GM23338 (cell line): ENCODE data around the gene JAKMIP1. TPM values are rescaled to one million over a fixed set of nuclear protein-coding genes. Genes with fewer than 3 reads are reported as not detected.

Experiments used
- ATAC-seq: fragments of 200-7000 bp; cut with Tn5 transposase; 3 replicates; pipeline ENCODE4 v1.9.1; 2020
- DNase-seq: peaks from one replicate; pipeline ENCODE4 v3.0.0-alpha.2; 2015; ENCODE audit warnings: low spot score
- H2AFZ ChIP-seq: fragments of 200-600 bp; sonication (generic); 2 replicates; pipeline ENCODE4 v1.8.0; 2016; ENCODE audit warnings: antibody characterized with exemption, mild to moderate bottlenecking, moderate library complexity
- H3F3A ChIP-seq: fragments of 200-600 bp; sonication (generic); replicated peaks from 2 replicates; pipeline ENCODE4 v1.8.0; 2017; ENCODE audit warnings: antibody characterized with exemption, mixed run types, low read depth
- H3K27ac ChIP-seq: fragments of 200-600 bp; sonication (generic); 2 replicates; pipeline ENCODE4 v1.6.1; 2016; ENCODE audit warnings: low read depth
- H3K27me3 ChIP-seq: fragments of 200-600 bp; sonication (generic); 2 replicates; pipeline ENCODE4 v1.8.0; 2016; ENCODE audit warnings: mild to moderate bottlenecking, mixed run types, moderate library complexity; ENCODE audit not compliant: insufficient read depth
- H3K36me3 ChIP-seq: fragments of 200-600 bp; sonication (generic); 2 replicates; pipeline ENCODE4 v1.8.0; 2016; ENCODE audit warnings: mild to moderate bottlenecking; ENCODE audit not compliant: insufficient read depth
- H3K4me1 ChIP-seq: fragments of 200-600 bp; sonication (generic); 2 replicates; pipeline ENCODE4 v1.8.0; 2016; ENCODE audit warnings: mild to moderate bottlenecking, moderate library complexity; ENCODE audit not compliant: insufficient read depth
- H3K4me2 ChIP-seq: fragments of 200-600 bp; sonication (generic); 2 replicates; pipeline ENCODE4 v1.7.1; 2017; ENCODE audit warnings: mixed run types
- H3K4me3 ChIP-seq: fragments of 200-600 bp; sonication (generic); 2 replicates; pipeline ENCODE4 v1.6.1; 2016; ENCODE audit warnings: mixed run types
- H3K79me2 ChIP-seq: fragments of 200-600 bp; sonication (generic); replicated peaks from 2 replicates; pipeline ENCODE4 v1.8.0; 2017; ENCODE audit warnings: mild to moderate bottlenecking; ENCODE audit not compliant: insufficient read depth
- H3K9me2 ChIP-seq: fragments of 200-600 bp; sonication (generic); 2 replicates; pipeline ENCODE4 v1.8.0; 2017; ENCODE audit not compliant: insufficient read depth
- H4K20me1 ChIP-seq: fragments of 200-600 bp; sonication (generic); replicated peaks from 2 replicates; pipeline ENCODE4 v1.8.0; 2017; ENCODE audit warnings: mild to moderate bottlenecking; ENCODE audit not compliant: insufficient read depth
- H3K27ac Mint-ChIP-seq: 2 replicates; pipeline ENCODE4 v1.8.0; 2020; ENCODE audit warnings: inconsistent platforms, mild to moderate bottlenecking, moderate library complexity, mixed read lengths
- H3K27me3 Mint-ChIP-seq: 3 replicates; pipeline ENCODE4 v1.8.0; 2022; ENCODE audit warnings: low read depth, mild to moderate bottlenecking, moderate library complexity, mixed read lengths, inconsistent platforms; ENCODE audit not compliant: insufficient read depth, poor library complexity
- H3K36me3 Mint-ChIP-seq: 3 replicates; pipeline ENCODE4 v1.8.0; 2021; ENCODE audit warnings: low read depth, mild to moderate bottlenecking, inconsistent platforms, moderate library complexity, mixed read lengths
- H3K4me1 Mint-ChIP-seq: 3 replicates; pipeline ENCODE4 v1.8.0; 2020; ENCODE audit warnings: mild to moderate bottlenecking, inconsistent platforms, mixed read lengths
- H3K4me3 Mint-ChIP-seq: 3 replicates; pipeline ENCODE4 v1.8.0; 2021; ENCODE audit warnings: moderate library complexity, mild to moderate bottlenecking, inconsistent platforms, mixed read lengths
- H3K9me3 Mint-ChIP-seq: 3 replicates; pipeline ENCODE4 v1.8.0; 2020; ENCODE audit warnings: moderate library complexity, mild to moderate bottlenecking, inconsistent platforms, mixed read lengths
- CREB1 ChIP-seq: fragments of 250-450 bp; sonication (Bioruptor Pico); IDR thresholded peaks from 2 replicates; pipeline ENCODE4 v1.5.0; 2020; ENCODE audit warnings: low read depth, mild to moderate bottlenecking, moderate library complexity
- CTCF ChIP-seq, 2 experiments: fragments of 200-600 bp in 1 of 2; sonication (generic) in 1 of 2; conservative IDR thresholded peaks; 2 replicates each; pipeline versions ENCODE4 v1.5.1 to v1.6.1; 2016 to 2017; ENCODE audit warnings: antibody characterized with exemption in 2 of 2, low read depth in 2 of 2, mild to moderate bottlenecking in 2 of 2, moderate library complexity in 1 of 2
- ETS1 ChIP-seq: IDR thresholded peaks from 2 replicates; pipeline ENCODE4 v1.6.1; 2016; ENCODE audit warnings: antibody characterized with exemption
- EZH2 ChIP-seq: fragments of 200-600 bp; sonication (generic); IDR thresholded peaks from one replicate; pipeline ENCODE4 v1.8.0; 2017; ENCODE audit warnings: antibody characterized with exemption, mild to moderate bottlenecking, low read depth; ENCODE audit not compliant: unreplicated experiment
- EZH2phosphoT487 ChIP-seq: fragments of 200-600 bp; sonication (generic); IDR thresholded peaks from one replicate; pipeline ENCODE4 v1.8.1; 2018; ENCODE audit warnings: antibody characterized with exemption; ENCODE audit not compliant: unreplicated experiment
- JUNB ChIP-seq: IDR thresholded peaks from one replicate; pipeline ENCODE4 v1.6.1; 2016; ENCODE audit warnings: antibody characterized with exemption; ENCODE audit not compliant: unreplicated experiment
- NANOG ChIP-seq: IDR thresholded peaks from 2 replicates; pipeline ENCODE4 v1.6.1; 2016; ENCODE audit warnings: antibody characterized with exemption, borderline replicate concordance
- POLR2AphosphoS5 ChIP-seq: IDR thresholded peaks from 2 replicates; pipeline ENCODE4 v1.6.1; 2016; ENCODE audit warnings: antibody characterized with exemption, low read depth
- REST ChIP-seq: IDR thresholded peaks from one replicate; pipeline ENCODE4 v1.6.1; 2018; ENCODE audit warnings: antibody characterized with exemption; ENCODE audit not compliant: unreplicated experiment
- STAT1 ChIP-seq: IDR thresholded peaks from one replicate; pipeline ENCODE4 v1.6.1; 2016; ENCODE audit warnings: antibody characterized with exemption; ENCODE audit not compliant: unreplicated experiment
- ZNF114 ChIP-seq: fragments of 250-450 bp; sonication (Bioruptor Pico); IDR thresholded peaks from 2 replicates; pipeline ENCODE4 v1.5.0; 2020; ENCODE audit warnings: mild to moderate bottlenecking, moderate library complexity
- ZNF331 ChIP-seq: fragments of 250-450 bp; sonication (Bioruptor Pico); IDR thresholded peaks from 2 replicates; pipeline ENCODE4 v1.5.0; 2020; ENCODE audit warnings: low read depth, mild to moderate bottlenecking, moderate library complexity
- ZNF462 ChIP-seq: fragments of 250-450 bp; sonication (Bioruptor Pico); IDR thresholded peaks from 2 replicates; pipeline ENCODE4 v1.5.0; 2020; ENCODE audit warnings: mild to moderate bottlenecking, moderate library complexity
- polyA plus RNA-seq: library from polyadenylated mRNA; unstranded; fragments of >200 nt; fragmentation: Nextera tagmentation; extraction: Ambion mirVana; gene quantifications from 2 replicates; pipeline ENCODE4 v1.2.1, GENCODE V29; 2016
- total RNA-seq: library from RNA; depleted of rRNA; stranded (reverse); fragments of >200 nt; shearing (Covaris generic); gene quantifications from 2 replicates; pipeline ENCODE4 v1.2.3, GENCODE V29; 2014

Gene JAKMIP1
- total and polyA plus RNA-seq, 2 experiments from 2014 or later: 4.6 to 5.1 TPM

- peaks cover 4% of the 10 kb centered on the region for H3K27me3 Mint-ChIP-seq
These were observed 107.4 kb downstream of the JAKMIP1 start for GRCh38 chr4:6092971-6093370.

More at GRCh38 chr4:6092971-6093370, 107.4 kb downstream of the JAKMIP1 start:
- no peak overlapping the region for H2AFZ ChIP-seq
- no peak for ATAC-seq
- no peak overlapping the region for H3K4me3 ChIP-seq
- H3K9me2 ChIP-seq: no peaks in the 10 kb centered on the region
- H3K9me3 Mint-ChIP-seq: no peaks in the 10 kb centered on the region
- peaks cover 28% of the 10 kb centered on the region for H3K4me1 Mint-ChIP-seq
- H3K36me3 ChIP-seq: no peaks in the 10 kb centered on the region; the same call in 1 of the 2 replicates
- H3K27me3 ChIP-seq: no peaks in the 10 kb centered on the region
- no peak overlapping the region for H3K4me3 Mint-ChIP-seq
- peaks cover 10% of the 10 kb centered on the region for H3K4me1 ChIP-seq
- no peaks in the 10 kb centered on the region for H4K20me1 ChIP-seq
- H3K27ac ChIP-seq: no peak overlapping the region
- H3K79me2 ChIP-seq: no peaks in the 10 kb centered on the region
- TF ChIP-seq JUNB (no peak), EZH2phosphoT487 (no peak), ETS1 (no peak), EZH2 (no peak), ZNF462 (no peak), CTCF (conservative IDR thresholded peaks at IDR 0.05; ENCODE audit: low read depth in 2 of 2) (no peak), STAT1 (no peak), POLR2AphosphoS5 (no peak), ZNF331 (CRISPR knock-in tag) (no peak), CREB1 (no peak), REST (no peak), NANOG (no peak), ZNF114 (no peak)
- no peak for DNase-seq
- no peak overlapping the region for H3K4me2 ChIP-seq
- H3K27ac Mint-ChIP-seq: no peak overlapping the region
- H3F3A ChIP-seq: no peaks in the 10 kb centered on the region
- no peaks in the 10 kb centered on the region for H3K36me3 Mint-ChIP-seq
